HCT116 (cell line): ENCODE results near the gene RFC1. TPM values are rescaled to one million over a fixed set of nuclear protein-coding genes. Genes with fewer than 3 reads are reported as not detected.
"Not testable (repeated sequence)": the region's sequence is repeated elsewhere in the genome, so short reads cannot be mapped to it uniquely, and the experiment has no call there.

Experiments
- ATAC-seq: fragments of 200-7000 bp; cut with Tn5 transposase; 2 replicates; pipeline ENCODE4 v1.9.1; 2020; ENCODE audit warnings: mild to moderate bottlenecking, moderate library complexity
- BruUV-seq: library from RNA; stranded (reverse); fragments of 400-500 nt; replicated peaks from 2 replicates; lab custom pipeline; 2021; lab: Mats Ljungman, UMichigan
- CTCF ChIA-PET: fragments of 300-600 bp; sonication (Branson Sonifier 250); formaldehyde crosslinking; loops from one replicate; lab custom pipeline; 2021; ENCODE audit warnings: antibody characterized with exemption; lab: Charles Lee
- POLR2A ChIA-PET: fragments of 300-600, 350-600 bp; sonication (Branson Sonifier 250); formaldehyde crosslinking; loops from one replicate; lab custom pipeline; 2021; ENCODE audit warnings: antibody characterized with exemption; lab: Charles Lee
- RAD21 ChIA-PET, 2 experiments: fragments of 300-600 bp; sonication (Branson Sonifier 250); formaldehyde crosslinking; loops; one replicate each; lab custom pipeline; 2023; ENCODE audit warnings: low total read pairs in 2 of 2; ENCODE audit not compliant: uncharacterized antibody in 2 of 2, unreplicated experiment in 2 of 2, low non-redundant PET in 1 of 2; lab: Charles Lee
- DNase-seq: peaks from one replicate; pipeline ENCODE4 v3.0.0-alpha.2; 2010; ENCODE audit warnings: low read depth, low spot score
- H2AFZ ChIP-seq: fragments of 200-600 bp; shearing (Covaris generic), sonication (generic); 2 replicates; pipeline ENCODE4 v1.6.1; 2017; ENCODE audit warnings: low read depth, mixed run types, mixed read lengths, antibody characterized with exemption, low read length; ENCODE audit not compliant: poor library complexity, severe bottlenecking
- H3K27ac ChIP-seq: 2 replicates; pipeline ENCODE4 v1.5.1; 2012; ENCODE audit warnings: low read depth, low read length
- H3K27me3 ChIP-seq: fragments of 200-600 bp; sonication (generic); 2 replicates; pipeline ENCODE4 v1.6.1; 2016; ENCODE audit warnings: mixed run types, low read length, mixed read lengths; ENCODE audit not compliant: insufficient read depth
- H3K36me3 ChIP-seq, 2 experiments: fragments of 200-500 bp in 1 of 2; fragments of 200-600 bp in 1 of 2; sonication (Bioruptor generic) in 1 of 2; sonication (generic) in 1 of 2; 2 replicates each; pipeline versions ENCODE4 v1.5.1 to v1.6.1; 2014 to 2016; ENCODE audit warnings: low read length in 2 of 2, inconsistent platforms in 1 of 2, mixed read lengths in 1 of 2, mixed run types in 1 of 2; ENCODE audit not compliant: insufficient read depth in 2 of 2, control insufficient read depth in 1 of 2
- H3K4me1 ChIP-seq, 2 experiments: fragments of 200-600 bp in 1 of 2; sonication (generic) in 1 of 2; 2 replicates each; pipeline versions ENCODE4 v1.5.1 to v1.6.1; 2012 to 2017; ENCODE audit warnings: low read length in 2 of 2, inconsistent platforms in 1 of 2, mild to moderate bottlenecking in 1 of 2, mixed read lengths in 1 of 2, mixed run types in 1 of 2, moderate library complexity in 1 of 2; ENCODE audit not compliant: insufficient read depth in 2 of 2, control insufficient read depth in 1 of 2
- H3K4me2 ChIP-seq: fragments of 200-600 bp; sonication (generic); 2 replicates; pipeline ENCODE4 v1.6.1; 2017; ENCODE audit warnings: mixed run types, low read length, mixed read lengths
- H3K4me3 ChIP-seq, 2 experiments: fragments of 200-600 bp in 1 of 2; sonication (generic) in 1 of 2; replicated peaks in 1 of 2; 2 replicates each; pipeline ENCODE4 v1.5.1; 2011 to 2016; ENCODE audit warnings: low read length in 2 of 2, control low read depth in 1 of 2, low read depth in 1 of 2, mild to moderate bottlenecking in 1 of 2, mixed read lengths in 1 of 2, mixed run types in 1 of 2
- H3K79me2 ChIP-seq: fragments of 200-600 bp; sonication (generic); 2 replicates; pipeline ENCODE4 v1.6.1; 2017; ENCODE audit warnings: mild to moderate bottlenecking, mixed run types, low read length, moderate library complexity, mixed read lengths; ENCODE audit not compliant: insufficient read depth
- H3K9ac ChIP-seq: fragments of 200-600 bp; sonication (generic); 2 replicates; pipeline ENCODE4 v1.6.1; 2016; ENCODE audit warnings: low read length, mixed read lengths
- H3K9me2 ChIP-seq: fragments of 200-600 bp; sonication (generic), shearing (Covaris generic); 2 replicates; pipeline ENCODE4 v1.6.1; 2017; ENCODE audit warnings: mixed run types, mild to moderate bottlenecking, moderate library complexity; ENCODE audit not compliant: insufficient read depth
- H3K9me3 ChIP-seq, 2 experiments: fragments of 200-500 bp in 1 of 2; fragments of 200-600 bp in 1 of 2; sonication (Bioruptor generic) in 1 of 2; sonication (generic) in 1 of 2; 2 replicates each; pipeline ENCODE4 v1.6.1; 2014 to 2017; ENCODE audit warnings: low read length in 2 of 2, mixed read lengths in 2 of 2, inconsistent platforms in 1 of 2, low read depth in 1 of 2, mild to moderate bottlenecking in 1 of 2, mixed run types in 1 of 2, moderate library complexity in 1 of 2; ENCODE audit not compliant: control insufficient read depth in 1 of 2, insufficient read depth in 1 of 2
- H4K20me1 ChIP-seq: fragments of 200-600 bp; sonication (generic), shearing (Covaris generic); 2 replicates; pipeline ENCODE4 v1.6.1; 2017; ENCODE audit warnings: mixed run types, mild to moderate bottlenecking, moderate library complexity; ENCODE audit not compliant: insufficient read depth
- EZH2phosphoT487 ChIP-seq: fragments of 200-600 bp; IDR thresholded peaks from 2 replicates; pipeline ENCODE4 v1.6.1; 2018; ENCODE audit warnings: antibody characterized with exemption, borderline replicate concordance
- JUND ChIP-seq: IDR thresholded peaks from 2 replicates; pipeline ENCODE4 v1.6.1; 2012
- TCF7L2 ChIP-seq: IDR thresholded peaks from 2 replicates; pipeline ENCODE4 v1.7.0; 2011; ENCODE audit warnings: borderline replicate concordance, inconsistent platforms; ENCODE audit not compliant: insufficient read depth, insufficient read length; ENCODE audit errors: extremely low read depth
- ZBTB33 ChIP-seq: IDR thresholded peaks from 2 replicates; pipeline ENCODE4 v1.6.1; 2011; ENCODE audit warnings: mild to moderate bottlenecking, low read length, moderate library complexity; ENCODE audit not compliant: insufficient replicate concordance; ENCODE audit errors: extremely low read depth
- ZFX ChIP-seq: fragments of 450-650 bp; IDR thresholded peaks from 2 replicates; pipeline ENCODE4 v1.6.1; 2017
- intact Hi-C: fragments of 100-400 bp; cut with micrococcal nuclease; formaldehyde crosslinking; loops from 2 replicates; pipeline ENCODE4 v1.10.0; 2022
- total RNA-seq: library from RNA; stranded (reverse); gene quantifications from one replicate; pipeline ENCODE4 v1.2.1, GENCODE V29; 2021; ENCODE audit not compliant: unreplicated experiment

RFC1 gene
- total RNA-seq, 1 experiment from 2014 or later: 52.3 TPM

GRCh38 chr4:39362827-39363226 is 3.3 kb downstream of the RFC1 start:
- Histone ChIP-seq H3K9me2 (no peaks in the 10 kb centered on the region), H3K27ac (no peak overlapping the region), H4K20me1 (0 out of 2 replicates have a peak, but pooled peaks cover 2% of the 10 kb centered on the region), H3K9ac (no peak overlapping the region), H3K4me1 (peaks cover 0 to 11% of the 10 kb centered on the region in 2 experiments; a peak in 3 of 4 replicates), H3K9me3 (no peaks in the 10 kb centered on the region), H3K4me2 (no peak overlapping the region), H3K79me2 (peaks cover 79% of the 10 kb centered on the region), H2AFZ (no peak overlapping the region), H3K36me3 (no peaks in the 10 kb centered on the region), H3K4me3 (no peak overlapping the region), H3K27me3 (no peaks in the 10 kb centered on the region)
- TF ChIP-seq EZH2phosphoT487 (no peak), JUND (no peak), ZBTB33 (no peak), ZFX (no peak), TCF7L2 (no peak)
- ChIA-PET CTCF (no interaction called here), RAD21 (no interaction called here), POLR2A (no interaction called here)
- DNase-seq (no peak), ATAC-seq (no peak)
- BruUV-seq: no TSS peak
- intact Hi-C loops: no loop called here

GRCh38 chr4:39360611-39361010 is 5.6 kb downstream of the RFC1 start:
- H3K36me3 ChIP-seq, H3K27me3 ChIP-seq, H3K9ac ChIP-seq, BruUV-seq, H2AFZ ChIP-seq, H4K20me1 ChIP-seq, H3K9me3 ChIP-seq, H3K4me2 ChIP-seq, CTCF ChIA-PET, DNase-seq, POLR2A ChIA-PET, ATAC-seq, H3K4me3 ChIP-seq, intact Hi-C loops, H3K4me1 ChIP-seq, H3K27ac ChIP-seq, RAD21 ChIA-PET, H3K9me2 ChIP-seq: not testable (repeated sequence)
- peaks cover 95% of the 10 kb centered on the region for H3K79me2 ChIP-seq
